ENCODE results near the gene NKD2. TPM values are rescaled to one million over a fixed set of nuclear protein-coding genes. Genes with fewer than 3 reads are reported as not detected.

NKD2 gene
- total RNA-seq, 2 experiments from 2014 or later, result 0.17 to 0.30 TPM

DNA sequence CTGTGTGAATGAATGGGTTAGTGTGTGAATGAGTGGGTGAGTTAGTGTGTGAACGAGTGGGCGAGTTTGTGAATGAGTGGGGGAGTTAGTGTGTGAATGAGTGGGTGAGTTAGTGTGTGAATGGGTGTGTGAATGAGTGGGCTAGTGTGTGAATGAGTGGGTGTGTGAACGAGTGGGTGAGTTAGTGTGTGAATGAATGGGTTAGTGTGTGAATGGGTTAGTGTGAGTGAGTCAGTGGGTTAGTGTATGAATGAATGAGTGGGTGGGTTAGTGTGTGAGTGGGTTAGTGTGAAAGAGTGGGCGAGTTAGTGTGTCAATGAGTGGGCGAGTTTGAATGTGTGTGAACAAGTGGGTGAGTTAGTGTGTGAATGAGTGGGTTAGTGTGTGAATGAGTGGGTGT is 35.5 kb downstream of the NKD2 start:
- no peak for ATAC-seq (ENCODE audit: poor library complexity)
- H3K4me3 Mint-ChIP-seq, result no peak overlapping the region
- Histone ChIP-seq H3K9me3 (ENCODE audit: control insufficient read depth in 1 of 2, insufficient read depth in 1 of 2, low read length in 2 of 2) (peaks cover 0 to 16% of the 10 kb centered on the region in 2 experiments), H3K27me3 (ENCODE audit: control insufficient read depth in 1 of 2, insufficient read depth in 2 of 2, low read length in 2 of 2) (no peaks in the 10 kb centered on the region), H3K27ac (ENCODE audit: low read depth in 1 of 2, low read length in 2 of 2) (no peak overlapping the region), H3K36me3 (ENCODE audit: insufficient read depth, low read length) (no peaks in the 10 kb centered on the region), H3K4me3 (ENCODE audit: low read length) (no peak overlapping the region), H3K4me1 (ENCODE audit: insufficient read depth, low read length) (no peaks in the 10 kb centered on the region)
- no peak for DNase-seq
- no peaks in the 10 kb centered on the region for H3K27me3 Mint-ChIP-seq
- ChIA-PET CTCF (no interaction called here), POLR2A (no interaction called here)
- no peak overlapping the region for H3K27ac Mint-ChIP-seq
- H3K36me3 Mint-ChIP-seq (ENCODE audit: low read depth), result no peaks in the 10 kb centered on the region
- H3K4me1 Mint-ChIP-seq (ENCODE audit: low read depth), result peaks cover 11% of the 10 kb centered on the region
- intact Hi-C loops (cut with DNase I, micrococcal nuclease), result no loop called here
- H3K9me3 Mint-ChIP-seq, result peaks cover 5% of the 10 kb centered on the region
- no peak for TF ChIP-seq CTCF (IDR thresholded peaks at IDR 0.05)

DNA sequence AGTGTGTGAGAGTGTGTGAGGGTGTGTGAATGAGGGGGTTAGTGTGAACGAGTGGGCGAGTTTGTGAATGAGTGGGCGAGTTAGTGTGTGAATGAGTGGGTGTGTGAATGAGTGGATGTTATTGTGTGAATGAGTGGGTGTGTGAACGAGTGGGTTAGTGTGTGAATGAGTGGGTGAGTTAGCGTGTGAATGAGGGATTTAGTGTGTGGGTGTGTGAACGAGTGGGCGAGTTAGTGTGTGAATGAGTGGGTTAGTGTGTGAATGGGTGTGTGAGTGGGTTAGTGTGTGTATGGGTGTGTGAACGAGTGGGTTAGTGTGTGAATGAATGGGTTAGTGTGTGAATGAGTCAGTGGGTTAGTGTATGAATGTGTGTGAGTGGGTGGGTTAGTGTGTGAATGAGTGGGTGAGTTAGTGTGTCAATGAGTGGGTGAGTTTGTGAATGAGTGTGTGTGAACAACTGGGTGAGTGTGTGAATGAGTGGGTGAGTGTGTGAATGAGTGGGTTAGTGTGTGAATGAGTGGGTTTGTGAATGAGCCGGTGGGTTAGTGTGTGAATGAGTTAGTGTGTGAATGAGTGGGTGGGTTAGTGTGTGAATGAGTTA is 37.5 kb downstream of the NKD2 start:
- no peaks in the 10 kb centered on the region for H3K4me1 ChIP-seq (ENCODE audit: insufficient read depth, low read length)
- no peak overlapping the region for H3K27ac ChIP-seq (ENCODE audit: low read depth in 1 of 2, low read length in 2 of 2)
- peaks cover 0 to 11% of the 10 kb centered on the region in 2 experiments for H3K9me3 ChIP-seq (ENCODE audit: control insufficient read depth in 1 of 2, insufficient read depth in 1 of 2, low read length in 2 of 2)
- H3K27me3 ChIP-seq (ENCODE audit: control insufficient read depth in 1 of 2, insufficient read depth in 2 of 2, low read length in 2 of 2), result no peaks in the 10 kb centered on the region
- peaks cover 5% of the 10 kb centered on the region for H3K36me3 Mint-ChIP-seq (ENCODE audit: low read depth)
- TF ChIP-seq CTCF (IDR thresholded peaks at IDR 0.05), result no peak
- H3K27me3 Mint-ChIP-seq, result no peaks in the 10 kb centered on the region
- DNase-seq (no peak), ATAC-seq (ENCODE audit: poor library complexity) (no peak)
- H3K27ac Mint-ChIP-seq, result no peak overlapping the region
- ChIA-PET POLR2A (no interaction called here), CTCF (no interaction called here)
- H3K4me3 ChIP-seq (ENCODE audit: low read length), result no peak overlapping the region
- intact Hi-C loops (cut with DNase I, micrococcal nuclease), result no loop called here
- H3K4me3 Mint-ChIP-seq, result no peak overlapping the region
- peaks cover 11% of the 10 kb centered on the region for H3K4me1 Mint-ChIP-seq (ENCODE audit: low read depth)
- H3K9me3 Mint-ChIP-seq, result peaks cover 5% of the 10 kb centered on the region
- H3K36me3 ChIP-seq (ENCODE audit: insufficient read depth, low read length), result no peaks in the 10 kb centered on the region

GRCh38 chr5:1047332-1047965 is 38.8 kb downstream of the NKD2 start:
- ChIA-PET POLR2A (no interaction called here), CTCF (no interaction called here)
- intact Hi-C loops (cut with DNase I, micrococcal nuclease), result no loop called here
- DNase-seq (no peak), ATAC-seq (ENCODE audit: poor library complexity) (no peak)
- Histone ChIP-seq H3K36me3 (ENCODE audit: insufficient read depth, low read length) (peaks cover 10% of the 10 kb centered on the region), H3K4me3 (ENCODE audit: low read length) (no peak overlapping the region), H3K27me3 (ENCODE audit: control insufficient read depth in 1 of 2, insufficient read depth in 2 of 2, low read length in 2 of 2) (no peaks in the 10 kb centered on the region), H3K4me1 (ENCODE audit: insufficient read depth, low read length) (no peaks in the 10 kb centered on the region), H3K27ac (ENCODE audit: low read depth in 1 of 2, low read length in 2 of 2) (no peak overlapping the region), H3K9me3 (ENCODE audit: control insufficient read depth in 1 of 2, insufficient read depth in 1 of 2, low read length in 2 of 2) (peaks cover 0 to 11% of the 10 kb centered on the region in 2 experiments)
- Mint-ChIP-seq H3K4me3 (no peak overlapping the region), H3K36me3 (ENCODE audit: low read depth) (peaks cover 16% of the 10 kb centered on the region), H3K27ac (no peak overlapping the region), H3K27me3 (no peaks in the 10 kb centered on the region), H3K4me1 (ENCODE audit: low read depth) (peaks cover 11% of the 10 kb centered on the region), H3K9me3 (peaks cover 5% of the 10 kb centered on the region)
- no peak for TF ChIP-seq CTCF (IDR thresholded peaks at IDR 0.05)

All from CD4-positive, alpha-beta T cell (primary cell).